Mesenteric fat pad (tissue), 1 donor: ENCODE results near the gene MAP9. TPM values are rescaled to one million over a fixed set of nuclear protein-coding genes. Genes with fewer than 3 reads are reported as not detected.
"Not testable (repeated sequence)": the region's sequence is repeated elsewhere in the genome, so short reads cannot be mapped to it uniquely, and the experiment has no call there.

Experiments used
- DNase-seq: peaks from one replicate; pipeline ENCODE4 v3.0.0-alpha.2; 2020; ENCODE audit warnings: low spot score
- total RNA-seq: library from RNA; stranded (reverse); fragmentation: NEBNext Ultra II Directional; extraction: Animal tissue kit (Norgen Biotek cat#: 25700); gene quantifications from one replicate; pipeline ENCODE4 v1.2.1, GENCODE V29; 2021
- donor health status: DM: yes; HTN: yes; CAD: no.

Gene MAP9
- total RNA-seq, 1 donor from 2014 or later = 4.9 TPM

GRCh38 chr4:155353923-155354540, 22.7 kb downstream of the MAP9 start:
- no peak for DNase-seq

- DNase-seq = no peak
Observed at GRCh38 chr4:155342142-155342541, 34.6 kb downstream of the MAP9 start.

GRCh38 chr4:155339999-155340398, 36.8 kb downstream of the MAP9 start:
- no peak for DNase-seq

GRCh38 chr4:155339588-155339987, 37.2 kb downstream of the MAP9 start:
- no peak for DNase-seq

- no peak for DNase-seq
Observed at GRCh38 chr4:155338196-155338595, 38.6 kb downstream of the MAP9 start.

GRCh38 chr4:155336242-155336641, 40.5 kb downstream of the MAP9 start:
- no peak for DNase-seq

- no peak for DNase-seq
Observed at GRCh38 chr4:155331478-155331877, 45.3 kb downstream of the MAP9 start.

- no peak for DNase-seq
Observed at GRCh38 chr4:155322782-155323181, 54.0 kb downstream of the MAP9 start.

- no peak for DNase-seq
Observed at GRCh38 chr4:155321006-155321405, 55.8 kb downstream of the MAP9 start.

- DNase-seq = no peak
Observed at GRCh38 chr4:155319516-155319915, 57.2 kb downstream of the MAP9 start.

GRCh38 chr4:155312027-155312426, 64.7 kb downstream of the MAP9 start:
- DNase-seq = not testable (repeated sequence)

- no peak for DNase-seq
Observed at GRCh38 chr4:155307731-155308277, 69.0 kb downstream of the MAP9 start.

- DNase-seq = no peak
Observed at GRCh38 chr4:155305619-155306018, 71.1 kb downstream of the MAP9 start.

GRCh38 chr4:155304375-155304774, 72.4 kb downstream of the MAP9 start:
- DNase-seq = no peak

- no peak for DNase-seq
Observed at GRCh38 chr4:155299103-155299502, 77.7 kb downstream of the MAP9 start.

Other genes starting within 250 kb of the MAP9 start
- gene NPY2R, start 168.3 kb downstream of the MAP9 start, total RNA-seq = not detected